Activated B cell treated with CpG ODN at 0.5 μM for 24 hours (primary cell): ENCODE data around the gene ZNF428. TPM values are rescaled to one million over a fixed set of nuclear protein-coding genes. Genes with fewer than 3 reads are reported as not detected.

Source experiments
- ATAC-seq: fragments of 200-7000 bp; cut with Tn5 transposase; one replicate; pipeline ENCODE4 v1.10.0; 2021; ENCODE audit warnings: low read depth, mild to moderate bottlenecking, moderate library complexity
- CTCF ChIA-PET: fragments of 350-600 bp; sonication (Branson Sonifier 250); formaldehyde crosslinking; loops from one replicate; lab custom pipeline; 2021; ENCODE audit warnings: antibody characterized with exemption; lab: Charles Lee
- POLR2A ChIA-PET: fragments of 350-600 bp; sonication (Branson Sonifier 250); formaldehyde crosslinking; loops from one replicate; lab custom pipeline; 2021; ENCODE audit warnings: antibody characterized with exemption; lab: Charles Lee
- DNase-seq: peaks from one replicate; pipeline ENCODE4 v3.0.0; 2022
- H3K27ac Mint-ChIP-seq: one replicate; pipeline ENCODE4 v1.8.0; 2020; ENCODE audit warnings: mixed read lengths
- H3K27me3 Mint-ChIP-seq: one replicate; pipeline ENCODE4 v1.8.0; 2021; ENCODE audit warnings: mixed read lengths
- H3K36me3 Mint-ChIP-seq: one replicate; pipeline ENCODE4 v1.8.0; 2021; ENCODE audit warnings: low read depth, mixed read lengths
- H3K4me1 Mint-ChIP-seq: one replicate; pipeline ENCODE4 v1.8.0; 2021; ENCODE audit warnings: mixed read lengths
- H3K4me3 Mint-ChIP-seq: one replicate; pipeline ENCODE4 v1.8.0; 2020; ENCODE audit warnings: mild to moderate bottlenecking, mixed read lengths
- H3K9me3 Mint-ChIP-seq: one replicate; pipeline ENCODE4 v1.8.0; 2020; ENCODE audit warnings: mixed read lengths
- CTCF ChIP-seq: fragments of 200-600 bp; IDR thresholded peaks from one replicate; pipeline ENCODE4 v1.8.0; 2022; ENCODE audit warnings: antibody characterized with exemption, mild to moderate bottlenecking
- intact Hi-C: fragments of 100-400 bp; cut with micrococcal nuclease; formaldehyde crosslinking; loops from one replicate; pipeline ENCODE4 v1.15.1; 2024
- total RNA-seq: library from RNA; stranded (reverse); gene quantifications from 2 replicates; pipeline ENCODE4 v1.2.3, GENCODE V29; 2022

ZNF428 gene
- total RNA-seq, 1 donor from 2014 or later, result 26.2 TPM

GRCh38 chr19:43575156-43575950, 44.1 kb downstream of the ZNF428 start, which contains the start of the genes PINLYP and XRCC1:
TSS of gene PINLYP (plus strand) at chr19:43575801. CDS start at chr19:43577192, 1,391 bp downstream.
TSS of gene XRCC1 (minus strand) at chr19:43575527. CDS start at chr19:43575458, 69 bp downstream.
- ChIA-PET POLR2A (interaction anchor here (0.6 to 2.0 kb wide), 9 partner anchors 10 to 1368 kb away, joined by 3 to 13 read pairs (median 6); partner anchors contain the start of genes IRGQ, ZNF575 and ZNF576), CTCF (interaction anchor here (1.5 to 2.6 kb wide), 5 partner anchors 19 to 234 kb away, joined by 3 to 17 read pairs (median 7); partner anchors contain the start of genes IRGQ and ZNF576)
- Mint-ChIP-seq H3K27ac (peak within 1 kb of the TSS; percentile 92), H3K4me1 (peaks cover 44% of the 10 kb centered on the region), H3K9me3 (no peaks in the 10 kb centered on the region), H3K36me3 (peaks cover 25% of the 10 kb centered on the region), H3K4me3 (peak within 1 kb of the TSS; percentile 96), H3K27me3 (no peaks in the 10 kb centered on the region)
- intact Hi-C loops, result loop anchor here (1.0 kb wide), 3 partner anchors 13 to 44 kb away; partner anchors contain the start of genes IRGQ, ZNF428 and ZNF576
- no peak for TF ChIP-seq CTCF
- DNase-seq (peak; percentile 87), ATAC-seq (peak; percentile 97)

- TF ChIP-seq CTCF, result no peak
- POLR2A ChIA-PET, result interaction anchor here (0.6 to 2.0 kb wide), 8 partner anchors 9 to 1369 kb away, joined by 3 to 13 read pairs (median 6); partner anchors contain the start of genes IRGQ, ZNF575 and ZNF576
- Mint-ChIP-seq H3K9me3 (no peaks in the 10 kb centered on the region), H3K36me3 (peaks cover 25% of the 10 kb centered on the region), H3K27me3 (no peaks in the 10 kb centered on the region), H3K4me1 (peaks cover 42% of the 10 kb centered on the region), H3K27ac (peak overlapping the region; percentile 92), H3K4me3 (peak overlapping the region; percentile 96)
- ATAC-seq (no peak), DNase-seq (no peak)
- CTCF ChIA-PET, result interaction anchor here (1.5 to 2.6 kb wide), 5 partner anchors 19 to 235 kb away, joined by 3 to 17 read pairs (median 7); partner anchors contain the start of genes IRGQ and ZNF576
- intact Hi-C loops, result loop anchor here (1.0 kb wide), 3 partner anchors 12 to 45 kb away; partner anchors contain the start of genes IRGQ, ZNF428 and ZNF576
Observed at GRCh38 chr19:43574424-43575155, 44.8 kb downstream of the ZNF428 start.

GRCh38 chr19:43572171-43572588, 47.2 kb downstream of the ZNF428 start:
- intact Hi-C loops, result no loop called here
- POLR2A ChIA-PET, result interaction anchor here (0.6 to 0.8 kb wide), 2 partner anchors 24 to 43 kb away, joined by 4 read pairs; partner anchors contain the start of genes IRGQ and ZNF576
- Mint-ChIP-seq H3K4me3 (no peak overlapping the region), H3K9me3 (no peaks in the 10 kb centered on the region), H3K36me3 (peaks cover 25% of the 10 kb centered on the region), H3K4me1 (peaks cover 39% of the 10 kb centered on the region), H3K27ac (no peak overlapping the region), H3K27me3 (no peaks in the 10 kb centered on the region)
- TF ChIP-seq CTCF, result no peak
- DNase-seq (no peak), ATAC-seq (no peak)
- CTCF ChIA-PET, result interaction anchor here (1.9 kb wide), 1 partner anchor 17 kb away, joined by 9 read pairs; no protein-coding TSS in a partner anchor

GRCh38 chr19:43570174-43570791, 49.1 kb downstream of the ZNF428 start:
- CTCF ChIA-PET, result interaction anchor here (1.9 kb wide), 1 partner anchor 15 kb away, joined by 9 read pairs; no protein-coding TSS in a partner anchor
- TF ChIP-seq CTCF, result no peak
- POLR2A ChIA-PET, result interaction anchor here (1.5 kb wide), 1 partner anchor 26 kb away, joined by 7 read pairs; the partner anchor contains the start of genes IRGQ and ZNF576
- H3K27ac Mint-ChIP-seq, result peak overlapping the region; percentile 59
- H3K36me3 Mint-ChIP-seq, result peaks cover 26% of the 10 kb centered on the region
- peaks cover 32% of the 10 kb centered on the region for H3K4me1 Mint-ChIP-seq
- DNase-seq (no peak), ATAC-seq (no peak)
- H3K4me3 Mint-ChIP-seq, result no peak overlapping the region
- no peaks in the 10 kb centered on the region for H3K9me3 Mint-ChIP-seq
- H3K27me3 Mint-ChIP-seq, result no peaks in the 10 kb centered on the region
- intact Hi-C loops, result no loop called here
